Keratinocyte (primary cell): ENCODE results near the gene RNF26. TPM values are rescaled to one million over a fixed set of nuclear protein-coding genes. Genes with fewer than 3 reads are reported as not detected.
A peak's percentile ranks its signal among the peaks of the same experiment; 100 is the strongest.

Source experiments
- DNase-seq: peaks from one replicate; pipeline ENCODE4 v3.0.0-alpha.2; 2011; ENCODE audit warnings: low read depth, missing footprints, low spot score
- FAIRE-seq: peaks from 2 replicates; lab custom pipeline; 2011; peaks lifted over from hg19 to GRCh38; lab: Jason Lieb, UNC
- H2AFZ ChIP-seq: 2 replicates; pipeline ENCODE4 v1.6.0; 2012; ENCODE audit warnings: low read length, control low read depth, inconsistent platforms; ENCODE audit not compliant: control insufficient read depth
- H3K27ac ChIP-seq: 2 replicates; pipeline ENCODE4 v1.5.1; 2011; ENCODE audit warnings: low read length; ENCODE audit not compliant: control insufficient read depth, insufficient read depth
- H3K27me3 ChIP-seq: 3 replicates; pipeline ENCODE4 v1.6.0; 2011; ENCODE audit warnings: low read length; ENCODE audit not compliant: control insufficient read depth, insufficient read depth; ENCODE audit errors: extremely low read depth
- H3K36me3 ChIP-seq, 2 experiments: 2 replicates in 1 of 2; 3 replicates in 1 of 2; pipeline ENCODE4 v1.5.1; 2011; ENCODE audit warnings: low read length in 2 of 2, mild to moderate bottlenecking in 1 of 2; ENCODE audit not compliant: control insufficient read depth in 2 of 2, insufficient read depth in 2 of 2; ENCODE audit errors: extremely low read depth in 1 of 2
- H3K4me1 ChIP-seq: 3 replicates; pipeline ENCODE4 v1.5.1; 2011; ENCODE audit warnings: low read length; ENCODE audit not compliant: control insufficient read depth, insufficient read depth; ENCODE audit errors: extremely low read depth
- H3K4me2 ChIP-seq: 3 replicates; pipeline ENCODE4 v1.6.0; 2011; ENCODE audit warnings: low read depth, low read length; ENCODE audit not compliant: control insufficient read depth, insufficient read depth; ENCODE audit errors: extremely low read depth
- H3K4me3 ChIP-seq, 3 experiments: fragments of 200-600 bp in 1 of 3; sonication (generic) in 1 of 3; 2 replicates in 2 of 3; 3 replicates in 1 of 3; pipeline ENCODE4 v1.5.1; 2011 to 2016; ENCODE audit warnings: low read length in 3 of 3, mild to moderate bottlenecking in 3 of 3, control low read depth in 2 of 3, inconsistent platforms in 1 of 3, low read depth in 1 of 3, mixed read lengths in 1 of 3, mixed run types in 1 of 3, moderate library complexity in 1 of 3; ENCODE audit not compliant: control insufficient read depth in 2 of 3, insufficient read depth in 2 of 3; ENCODE audit errors: extremely low read depth in 1 of 3
- H3K79me2 ChIP-seq: 2 replicates; pipeline ENCODE4 v1.6.0; 2012; ENCODE audit warnings: low read length; ENCODE audit not compliant: control insufficient read depth, insufficient read depth
- H3K9ac ChIP-seq: 3 replicates; pipeline ENCODE4 v1.6.0; 2011; ENCODE audit warnings: low read length; ENCODE audit not compliant: control insufficient read depth, insufficient read depth; ENCODE audit errors: extremely low read depth
- H3K9me1 ChIP-seq: 3 replicates; pipeline ENCODE4 v1.6.0; 2011; ENCODE audit warnings: low read length; ENCODE audit not compliant: control insufficient read depth, insufficient read depth; ENCODE audit errors: extremely low read depth
- H3K9me3 ChIP-seq: 2 replicates; pipeline ENCODE4 v1.5.1; 2012; ENCODE audit warnings: low read depth, low read length; ENCODE audit not compliant: control insufficient read depth
- H4K20me1 ChIP-seq: 3 replicates; pipeline ENCODE4 v1.6.0; 2011; ENCODE audit warnings: low read length; ENCODE audit not compliant: control insufficient read depth, insufficient read depth; ENCODE audit errors: extremely low read depth
- EZH2 ChIP-seq: IDR thresholded peaks from one replicate; pipeline ENCODE4 v1.6.1; 2012; ENCODE audit warnings: inconsistent platforms, mild to moderate bottlenecking, low read length, moderate library complexity
- dilution Hi-C: fragments of 300-500 bp; cut with MboI; formaldehyde crosslinking; loops from one replicate; pipeline ENCODE4 v1.7.0; 2020; ENCODE audit warnings: low sequenced_read_pairs; ENCODE audit not compliant: extremely low pct_ligation_motif_present
- polyA plus RNA-seq, 5 experiments: library from polyadenylated mRNA; depleted of rRNA in 3 of 5; stranded (reverse) in 3 of 5; stranded (forward) in 1 of 5; unstranded in 1 of 5; fragments of >200 nt; gene quantifications; 1 replicate in 1 of 5; 2 replicates in 3 of 5; 3 replicates in 1 of 5; pipeline versions ENCODE4 v1.2.1 to v1.2.3, GENCODE V29; 2011 to 2012; ENCODE audit warnings: missing spikeins in 2 of 5, low read depth in 1 of 5, low replicate concordance in 1 of 5
- TF ChIP-seq, protein P1 (sequence below), 3 experiments: IDR thresholded peaks in 1 of 3; conservative IDR thresholded peaks in 1 of 3; optimal IDR thresholded peaks in 1 of 3; 2 replicates in 2 of 3; 3 replicates in 1 of 3; pipeline versions ENCODE3 to v1.5.1; 2011; ENCODE audit warnings: low read length in 3 of 3, mild to moderate bottlenecking in 3 of 3, moderate library complexity in 2 of 3, control low read depth in 1 of 3, inconsistent platforms in 1 of 3; ENCODE audit not compliant: insufficient read depth in 2 of 3; ENCODE audit errors: extremely low read depth in 1 of 3

Gene RNF26
- polyA plus RNA-seq, 1 donor (not counting 4 experiments of a cell fraction or from before 2014, with no cell fraction given) = 13.2 TPM

DNA sequence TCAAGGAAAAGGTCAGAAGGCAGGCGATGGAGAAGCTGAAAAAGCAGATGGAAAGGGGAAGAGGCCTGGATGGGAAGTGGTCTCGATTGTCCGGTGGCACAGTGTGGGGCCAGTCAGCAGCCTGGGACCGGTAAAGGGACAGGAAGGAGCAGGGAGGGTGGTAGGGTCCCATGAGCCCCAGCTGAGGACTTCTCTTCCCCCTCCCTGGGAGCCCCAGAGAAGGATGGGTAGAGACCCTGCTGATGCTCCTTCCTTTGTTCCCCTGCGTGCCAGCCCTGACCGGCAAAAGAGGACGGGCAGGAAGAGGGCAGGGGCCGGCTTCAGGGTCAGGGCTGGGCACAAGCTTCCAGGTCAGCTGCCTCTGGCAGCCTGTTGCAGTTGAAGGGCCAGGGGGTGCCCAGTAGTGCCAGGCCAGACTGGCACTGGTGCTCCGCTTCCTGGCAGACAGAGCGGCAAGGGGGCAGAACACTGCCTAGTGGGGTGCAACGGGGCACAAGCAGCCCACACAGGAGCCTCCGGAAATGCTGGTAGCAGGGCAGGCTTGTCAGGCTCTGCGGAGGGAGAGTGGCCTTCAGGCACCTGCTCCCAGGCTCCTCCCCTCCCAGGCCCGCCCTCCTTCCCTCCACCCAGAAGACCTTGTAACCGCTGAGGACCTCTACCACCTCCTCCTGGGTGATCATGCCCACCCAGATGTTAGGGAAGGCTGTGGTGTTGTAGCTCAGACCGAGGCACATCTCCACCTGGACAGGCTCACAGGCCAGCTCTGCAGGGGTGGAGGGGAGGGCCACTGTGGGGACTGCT is 7.1 kb downstream of the RNF26 start:
- H3K9ac ChIP-seq = no peak overlapping the region
- no peak overlapping the region for H3K4me2 ChIP-seq
- peaks cover 2 to 8% of the 10 kb centered on the region in 2 experiments for H3K36me3 ChIP-seq
- H2AFZ ChIP-seq = no peak overlapping the region
- FAIRE-seq (no peak), DNase-seq (no peak)
- H3K27me3 ChIP-seq = peaks cover 43% of the 10 kb centered on the region
- dilution Hi-C loops = no loop called here
- no peak overlapping the region for H3K4me3 ChIP-seq
- peaks cover 3% of the 10 kb centered on the region for H4K20me1 ChIP-seq
- peaks cover 5% of the 10 kb centered on the region for H3K4me1 ChIP-seq
- no peaks in the 10 kb centered on the region for H3K9me3 ChIP-seq
- H3K27ac ChIP-seq = no peak overlapping the region
- H3K9me1 ChIP-seq = no peaks in the 10 kb centered on the region
- peak; percentile 76 for TF ChIP-seq EZH2
- TF ChIP-seq, protein P1, sequence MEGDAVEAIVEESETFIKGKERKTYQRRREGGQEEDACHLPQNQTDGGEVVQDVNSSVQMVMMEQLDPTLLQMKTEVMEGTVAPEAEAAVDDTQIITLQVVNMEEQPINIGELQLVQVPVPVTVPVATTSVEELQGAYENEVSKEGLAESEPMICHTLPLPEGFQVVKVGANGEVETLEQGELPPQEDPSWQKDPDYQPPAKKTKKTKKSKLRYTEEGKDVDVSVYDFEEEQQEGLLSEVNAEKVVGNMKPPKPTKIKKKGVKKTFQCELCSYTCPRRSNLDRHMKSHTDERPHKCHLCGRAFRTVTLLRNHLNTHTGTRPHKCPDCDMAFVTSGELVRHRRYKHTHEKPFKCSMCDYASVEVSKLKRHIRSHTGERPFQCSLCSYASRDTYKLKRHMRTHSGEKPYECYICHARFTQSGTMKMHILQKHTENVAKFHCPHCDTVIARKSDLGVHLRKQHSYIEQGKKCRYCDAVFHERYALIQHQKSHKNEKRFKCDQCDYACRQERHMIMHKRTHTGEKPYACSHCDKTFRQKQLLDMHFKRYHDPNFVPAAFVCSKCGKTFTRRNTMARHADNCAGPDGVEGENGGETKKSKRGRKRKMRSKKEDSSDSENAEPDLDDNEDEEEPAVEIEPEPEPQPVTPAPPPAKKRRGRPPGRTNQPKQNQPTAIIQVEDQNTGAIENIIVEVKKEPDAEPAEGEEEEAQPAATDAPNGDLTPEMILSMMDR (optimal IDR thresholded peaks at IDR 0.05 in 1 of 3, IDR thresholded peaks at IDR 0.05 in 1 of 3, conservative IDR thresholded peaks at IDR 0.05 in 1 of 3; ENCODE audit: extremely low read depth in 1 of 3, insufficient read depth in 2 of 3, low read length in 3 of 3) = no peak
- peaks cover 7% of the 10 kb centered on the region for H3K79me2 ChIP-seq

DNA sequence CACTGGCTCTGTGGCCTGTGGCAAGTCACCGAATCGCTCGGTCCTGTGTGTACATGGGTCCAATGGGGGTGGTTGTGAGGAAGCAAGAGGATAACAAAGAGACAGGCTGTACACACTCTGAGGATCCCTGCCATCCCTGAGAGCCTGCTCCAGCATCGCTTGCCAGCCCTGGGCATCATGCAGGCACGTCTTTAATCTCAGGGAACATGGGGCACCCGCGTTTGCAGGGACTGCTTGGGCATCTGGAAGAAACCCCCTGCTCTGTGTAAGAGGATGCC is 7.6 kb downstream of the RNF26 start:
- FAIRE-seq = no peak
- dilution Hi-C loops = no loop called here

More for the DNA sequence above, 7.6 kb downstream of the RNF26 start:
- no peaks in the 10 kb centered on the region for H3K9me3 ChIP-seq
- H3K27me3 ChIP-seq = peaks cover 43% of the 10 kb centered on the region
- DNase-seq = no peak
- peaks cover 3% of the 10 kb centered on the region for H4K20me1 ChIP-seq
- no peak overlapping the region for H3K4me3 ChIP-seq
- no peak overlapping the region for H3K27ac ChIP-seq
- peaks cover 4% of the 10 kb centered on the region for H3K79me2 ChIP-seq
- no peak overlapping the region for H2AFZ ChIP-seq
- H3K36me3 ChIP-seq = peaks cover 0 to 3% of the 10 kb centered on the region in 2 experiments
- H3K9me1 ChIP-seq = no peaks in the 10 kb centered on the region
- H3K9ac ChIP-seq = no peak overlapping the region
- no peak overlapping the region for H3K4me2 ChIP-seq
- TF ChIP-seq EZH2 = no peak
- TF ChIP-seq, protein P1 (optimal IDR thresholded peaks at IDR 0.05 in 1 of 3, IDR thresholded peaks at IDR 0.05 in 1 of 3, conservative IDR thresholded peaks at IDR 0.05 in 1 of 3; ENCODE audit: extremely low read depth in 1 of 3, insufficient read depth in 2 of 3, low read length in 3 of 3) = no peak
- peaks cover 5% of the 10 kb centered on the region for H3K4me1 ChIP-seq
